ENCODE data around the gene THSD4.

THSD4 gene

GRCh38 chr15:71080705-71081104 lies 34.6 kb upstream of the THSD4 start:
- Histone ChIP-seq H2BK15ac (ENCODE audit: low read depth, poor library complexity, severe bottlenecking) (no peak overlapping the region), H3K4me2 (ENCODE audit: low read length, poor library complexity, severe bottlenecking) (no peak overlapping the region), H3K9me3 (ENCODE audit: control insufficient read depth, low read length) (peaks cover 4% of the 10 kb centered on the region), H3K23ac (ENCODE audit: low read length in 2 of 2) (no peak overlapping the region), H3K79me1 (replicated peaks; ENCODE audit: low read length, poor library complexity, severe bottlenecking) (no peaks in the 10 kb centered on the region), H4K91ac (ENCODE audit: low read length) (no peak overlapping the region), H3K4me1 (ENCODE audit: control insufficient read depth, insufficient read depth, low read depth, low read length) (no peaks in the 10 kb centered on the region), H3K27me3 (ENCODE audit: control insufficient read depth in 1 of 2, insufficient read depth in 1 of 2, low read length in 2 of 2) (no peaks in the 10 kb centered on the region), H2AK5ac (ENCODE audit: low read length, severe bottlenecking) (no peak overlapping the region), H2AFZ (ENCODE audit: low read depth, low read length) (no peak overlapping the region), H3K36me3 (ENCODE audit: control insufficient read depth in 1 of 2, insufficient read depth in 2 of 2, low read depth in 1 of 2, low read length in 2 of 2) (no peaks in the 10 kb centered on the region), H2BK12ac (ENCODE audit: low read length in 2 of 2) (no peak overlapping the region), H3K18ac (ENCODE audit: low read depth in 1 of 2, low read length in 2 of 2) (no peak overlapping the region), H3K27ac (ENCODE audit: low read length, poor library complexity, severe bottlenecking) (no peak overlapping the region), H4K8ac (ENCODE audit: low read length) (no peak overlapping the region), H2BK120ac (ENCODE audit: low read depth, low read length) (no peak overlapping the region), H3K9ac (ENCODE audit: low read length) (peak overlapping the region; percentile 68), H3K4me3 (ENCODE audit: insufficient read depth in 1 of 2, low read depth in 1 of 2, low read length in 2 of 2) (no peak overlapping the region), H3K14ac (ENCODE audit: low read length in 2 of 2) (no peak overlapping the region), H2BK5ac (ENCODE audit: low read depth, low read length, poor library complexity, severe bottlenecking) (no peak overlapping the region), H3K4ac (ENCODE audit: low read depth in 1 of 2, low read length in 2 of 2) (no peak overlapping the region)
- 60% methylated on average over 1 of the region's 1 CpG for WGBS
- peak; percentile 73 for DNase-seq

- H3K4me3 ChIP-seq (ENCODE audit: insufficient read depth in 1 of 2, low read depth in 1 of 2, low read length in 2 of 2) = no peak overlapping the region
- no peak overlapping the region for H3K14ac ChIP-seq (ENCODE audit: low read length in 2 of 2)
- H4K8ac ChIP-seq (ENCODE audit: low read length) = no peak overlapping the region
- H2BK12ac ChIP-seq (ENCODE audit: low read length in 2 of 2) = no peak overlapping the region
- peak overlapping the region; percentile 82 for H3K9ac ChIP-seq (ENCODE audit: low read length)
- H3K9me3 ChIP-seq (ENCODE audit: control insufficient read depth, low read length) = peaks cover 6% of the 10 kb centered on the region
- no peak overlapping the region for H3K4ac ChIP-seq (ENCODE audit: low read depth in 1 of 2, low read length in 2 of 2)
- H3K27ac ChIP-seq (ENCODE audit: low read length, poor library complexity, severe bottlenecking) = no peak overlapping the region
- H2BK5ac ChIP-seq (ENCODE audit: low read depth, low read length, poor library complexity, severe bottlenecking) = no peak overlapping the region
- no peaks in the 10 kb centered on the region for H3K4me1 ChIP-seq (ENCODE audit: control insufficient read depth, insufficient read depth, low read depth, low read length)
- DNase-seq = no peak
- no peak overlapping the region for H2BK15ac ChIP-seq (ENCODE audit: low read depth, poor library complexity, severe bottlenecking)
- H2BK120ac ChIP-seq (ENCODE audit: low read depth, low read length) = no peak overlapping the region
- no peaks in the 10 kb centered on the region for H3K27me3 ChIP-seq (ENCODE audit: control insufficient read depth in 1 of 2, insufficient read depth in 1 of 2, low read length in 2 of 2)
- no peak overlapping the region for H3K4me2 ChIP-seq (ENCODE audit: low read length, poor library complexity, severe bottlenecking)
- 95% methylated on average over 5 of the region's 5 CpGs for WGBS
- peak overlapping the region in 1 of 2 experiments; percentile 8 for H3K23ac ChIP-seq (ENCODE audit: low read length in 2 of 2)
- no peak overlapping the region for H2AK5ac ChIP-seq (ENCODE audit: low read length, severe bottlenecking)
- H3K18ac ChIP-seq (ENCODE audit: low read depth in 1 of 2, low read length in 2 of 2) = no peak overlapping the region
- no peak overlapping the region for H2AFZ ChIP-seq (ENCODE audit: low read depth, low read length)
- no peak overlapping the region for H4K91ac ChIP-seq (ENCODE audit: low read length)
- no peaks in the 10 kb centered on the region for H3K79me1 ChIP-seq (replicated peaks; ENCODE audit: low read length, poor library complexity, severe bottlenecking)
- H3K36me3 ChIP-seq (ENCODE audit: control insufficient read depth in 1 of 2, insufficient read depth in 2 of 2, low read depth in 1 of 2, low read length in 2 of 2) = no peaks in the 10 kb centered on the region
Observed at GRCh38 chr15:71082803-71083202, 32.5 kb upstream of the THSD4 start.

GRCh38 chr15:71083349-71083748 lies 31.9 kb upstream of the THSD4 start:
- no peak overlapping the region for H2BK5ac ChIP-seq (ENCODE audit: low read depth, low read length, poor library complexity, severe bottlenecking)
- 74% methylated on average over 4 of the region's 5 CpGs for WGBS

DNA sequence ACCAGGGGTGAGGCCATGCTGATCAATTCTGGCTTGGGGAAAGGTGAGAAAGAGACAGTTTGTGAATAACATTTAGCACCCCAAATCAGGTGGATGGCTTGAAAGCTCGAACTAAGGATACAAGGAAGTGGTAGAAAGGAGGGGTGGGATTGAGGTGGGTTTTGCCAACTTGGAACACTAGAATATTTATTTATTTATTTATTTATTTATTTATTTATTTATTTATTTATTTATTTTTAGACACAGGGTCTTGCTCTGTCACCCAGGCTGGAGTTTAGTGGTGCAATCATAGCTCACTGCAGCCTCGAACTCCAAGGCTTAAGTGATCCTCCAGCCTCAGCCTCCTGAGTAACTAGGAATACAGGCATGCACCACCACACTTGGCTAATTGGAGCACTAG lies 31.0 kb upstream of the THSD4 start:
- H3K14ac ChIP-seq (ENCODE audit: low read length in 2 of 2) = no peak overlapping the region
- H3K79me1 ChIP-seq (replicated peaks; ENCODE audit: low read length, poor library complexity, severe bottlenecking) = no peaks in the 10 kb centered on the region
- peak overlapping the region; percentile 82 for H3K9ac ChIP-seq (ENCODE audit: low read length)
- DNase-seq = no peak
- H3K18ac ChIP-seq (ENCODE audit: low read depth in 1 of 2, low read length in 2 of 2) = no peak overlapping the region
- no peaks in the 10 kb centered on the region for H3K27me3 ChIP-seq (ENCODE audit: control insufficient read depth in 1 of 2, insufficient read depth in 1 of 2, low read length in 2 of 2)
- H3K4ac ChIP-seq (ENCODE audit: low read depth in 1 of 2, low read length in 2 of 2) = no peak overlapping the region
- no peak overlapping the region for H3K23ac ChIP-seq (ENCODE audit: low read length in 2 of 2)
- no peak overlapping the region for H4K91ac ChIP-seq (ENCODE audit: low read length)
- peaks cover 10% of the 10 kb centered on the region for H3K9me3 ChIP-seq (ENCODE audit: control insufficient read depth, low read length)
- no peak overlapping the region for H3K4me3 ChIP-seq (ENCODE audit: insufficient read depth in 1 of 2, low read depth in 1 of 2, low read length in 2 of 2)
- H2AK5ac ChIP-seq (ENCODE audit: low read length, severe bottlenecking) = no peak overlapping the region
- no peak overlapping the region for H3K4me2 ChIP-seq (ENCODE audit: low read length, poor library complexity, severe bottlenecking)
- H2BK120ac ChIP-seq (ENCODE audit: low read depth, low read length) = no peak overlapping the region
- no peaks in the 10 kb centered on the region for H3K36me3 ChIP-seq (ENCODE audit: control insufficient read depth in 1 of 2, insufficient read depth in 2 of 2, low read depth in 1 of 2, low read length in 2 of 2)
- H2BK5ac ChIP-seq (ENCODE audit: low read depth, low read length, poor library complexity, severe bottlenecking) = no peak overlapping the region
- no peaks in the 10 kb centered on the region for H3K4me1 ChIP-seq (ENCODE audit: control insufficient read depth, insufficient read depth, low read depth, low read length)
- H2BK12ac ChIP-seq (ENCODE audit: low read length in 2 of 2) = no peak overlapping the region
- H3K27ac ChIP-seq (ENCODE audit: low read length, poor library complexity, severe bottlenecking) = no peak overlapping the region
- no peak overlapping the region for H2AFZ ChIP-seq (ENCODE audit: low read depth, low read length)
- H4K8ac ChIP-seq (ENCODE audit: low read length) = no peak overlapping the region
- 83% methylated on average over 1 of the region's 2 CpGs for WGBS
- no peak overlapping the region for H2BK15ac ChIP-seq (ENCODE audit: low read depth, poor library complexity, severe bottlenecking)

More at GRCh38 chr15:71083349-71083748, 31.9 kb upstream of the THSD4 start:
- Histone ChIP-seq H2BK12ac (ENCODE audit: low read length in 2 of 2) (no peak overlapping the region), H3K27ac (ENCODE audit: low read length, poor library complexity, severe bottlenecking) (no peak overlapping the region), H4K91ac (ENCODE audit: low read length) (no peak overlapping the region), H2AFZ (ENCODE audit: low read depth, low read length) (no peak overlapping the region), H2BK15ac (ENCODE audit: low read depth, poor library complexity, severe bottlenecking) (no peak overlapping the region), H3K9ac (ENCODE audit: low read length) (peak overlapping the region; percentile 82), H3K18ac (ENCODE audit: low read depth in 1 of 2, low read length in 2 of 2) (no peak overlapping the region), H3K4ac (ENCODE audit: low read depth in 1 of 2, low read length in 2 of 2) (no peak overlapping the region), H3K14ac (ENCODE audit: low read length in 2 of 2) (no peak overlapping the region), H3K23ac (ENCODE audit: low read length in 2 of 2) (no peak overlapping the region), H3K4me1 (ENCODE audit: control insufficient read depth, insufficient read depth, low read depth, low read length) (no peaks in the 10 kb centered on the region), H4K8ac (ENCODE audit: low read length) (no peak overlapping the region), H3K79me1 (replicated peaks; ENCODE audit: low read length, poor library complexity, severe bottlenecking) (no peaks in the 10 kb centered on the region), H3K27me3 (ENCODE audit: control insufficient read depth in 1 of 2, insufficient read depth in 1 of 2, low read length in 2 of 2) (no peaks in the 10 kb centered on the region), H3K4me3 (ENCODE audit: insufficient read depth in 1 of 2, low read depth in 1 of 2, low read length in 2 of 2) (no peak overlapping the region), H3K36me3 (ENCODE audit: control insufficient read depth in 1 of 2, insufficient read depth in 2 of 2, low read depth in 1 of 2, low read length in 2 of 2) (no peaks in the 10 kb centered on the region), H3K9me3 (ENCODE audit: control insufficient read depth, low read length) (peaks cover 6% of the 10 kb centered on the region), H2BK120ac (ENCODE audit: low read depth, low read length) (no peak overlapping the region), H3K4me2 (ENCODE audit: low read length, poor library complexity, severe bottlenecking) (no peak overlapping the region), H2AK5ac (ENCODE audit: low read length, severe bottlenecking) (no peak overlapping the region)
- no peak for DNase-seq
